Loucy (cell line): ENCODE measurements around the gene CDH4.

Experiments used
- H2AFZ ChIP-seq: fragments of 200-600 bp; sonication (generic); 2 replicates; pipeline ENCODE4 v1.6.0; 2016; ENCODE audit warnings: antibody characterized with exemption, mild to moderate bottlenecking, low read length, moderate library complexity
- H3F3A ChIP-seq: fragments of 200-600 bp; 2 replicates; pipeline ENCODE4 v1.6.0; 2016; ENCODE audit warnings: antibody characterized with exemption, low read depth, mild to moderate bottlenecking
- H3K27me3 ChIP-seq: fragments of 200-600 bp; sonication (generic); 2 replicates; pipeline ENCODE4 v1.6.1; 2014; ENCODE audit warnings: low read length, mild to moderate bottlenecking; ENCODE audit not compliant: insufficient read depth, poor library complexity, severe bottlenecking
- H3K36me3 ChIP-seq: fragments of 200-600 bp; sonication (generic); 2 replicates; pipeline ENCODE4 v1.6.1; 2016; ENCODE audit warnings: low read length; ENCODE audit not compliant: insufficient read depth
- H3K4me1 ChIP-seq: fragments of 200-600 bp; sonication (generic); 2 replicates; pipeline ENCODE4 v1.5.1; 2014; ENCODE audit warnings: low read length, mild to moderate bottlenecking; ENCODE audit not compliant: insufficient read depth, poor library complexity, severe bottlenecking
- H3K4me2 ChIP-seq: fragments of 200-600 bp; sonication (generic); 2 replicates; pipeline ENCODE4 v1.6.0; 2014; ENCODE audit warnings: antibody characterized with exemption, low read length, low read depth, mild to moderate bottlenecking; ENCODE audit not compliant: poor library complexity, severe bottlenecking
- H3K4me3 ChIP-seq: fragments of 200-600 bp; sonication (generic); 2 replicates; pipeline ENCODE4 v1.5.1; 2014; ENCODE audit warnings: low read length, mild to moderate bottlenecking, mixed read lengths; ENCODE audit not compliant: poor library complexity, severe bottlenecking
- H3K79me2 ChIP-seq: fragments of 200-600 bp; sonication (generic); 2 replicates; pipeline ENCODE4 v1.6.1; 2014; ENCODE audit warnings: low read length; ENCODE audit not compliant: insufficient read depth
- H3K9ac ChIP-seq: fragments of 200-600 bp; sonication (generic); 2 replicates; pipeline ENCODE4 v1.6.0; 2014; ENCODE audit warnings: mild to moderate bottlenecking, low read depth, low read length, moderate library complexity; ENCODE audit not compliant: poor library complexity, severe bottlenecking
- H3K9me2 ChIP-seq: fragments of 200-600 bp; sonication (generic); replicated peaks from 2 replicates; pipeline ENCODE4 v1.6.1; 2016; ENCODE audit warnings: low read depth, low read length, mixed read lengths
- H3K9me3 ChIP-seq: fragments of 200-600 bp; sonication (generic); 2 replicates; pipeline ENCODE4 v1.6.1; 2014; ENCODE audit warnings: mild to moderate bottlenecking, antibody characterized with exemption, low read length, low read depth; ENCODE audit not compliant: insufficient read depth
- H4K20me1 ChIP-seq: fragments of 200-600 bp; sonication (generic); 2 replicates; pipeline ENCODE4 v1.6.0; 2014; ENCODE audit warnings: antibody characterized with exemption, low read length, mild to moderate bottlenecking; ENCODE audit not compliant: insufficient read depth, poor library complexity, severe bottlenecking
- CTCF ChIP-seq: fragments of 200-600 bp; sonication (generic); conservative IDR thresholded peaks from 2 replicates; pipeline ENCODE4 v1.5.1; 2014; ENCODE audit warnings: mild to moderate bottlenecking, antibody characterized with exemption, low read length
- EZH2phosphoT487 ChIP-seq: fragments of 200-600 bp; IDR thresholded peaks from 2 replicates; pipeline ENCODE4 v1.6.1; 2018; ENCODE audit warnings: antibody characterized with exemption, mild to moderate bottlenecking, moderate library complexity, borderline replicate concordance

CDH4 gene

GRCh38 chr20:61765081-61765870 lies 513.2 kb downstream of the CDH4 start:
- Histone ChIP-seq H3K9me2 (no peaks in the 10 kb centered on the region), H3K4me3 (no peak overlapping the region), H3K79me2 (no peaks in the 10 kb centered on the region), H3K4me2 (no peak overlapping the region), H3K36me3 (peaks cover 12% of the 10 kb centered on the region; the same call in 1 of the 2 replicates), H3K9ac (no peak overlapping the region), H2AFZ (no peak overlapping the region), H3K4me1 (no peaks in the 10 kb centered on the region), H3F3A (no peaks in the 10 kb centered on the region), H3K9me3 (no peaks in the 10 kb centered on the region), H3K27me3 (no peaks in the 10 kb centered on the region), H4K20me1 (no peaks in the 10 kb centered on the region)
- TF ChIP-seq CTCF (no peak), EZH2phosphoT487 (no peak)

GRCh38 chr20:61765871-61766654 lies 514.0 kb downstream of the CDH4 start:
- peaks cover 12% of the 10 kb centered on the region; the same call in 1 of the 2 replicates for H3K36me3 ChIP-seq
- H3K9me2 ChIP-seq: no peaks in the 10 kb centered on the region
- H3K9ac ChIP-seq: no peak overlapping the region
- no peak overlapping the region for H3K4me2 ChIP-seq
- no peaks in the 10 kb centered on the region for H3K4me1 ChIP-seq
- H3K79me2 ChIP-seq: no peaks in the 10 kb centered on the region
- H3K9me3 ChIP-seq: no peaks in the 10 kb centered on the region
- H3K27me3 ChIP-seq: no peaks in the 10 kb centered on the region
- no peak overlapping the region for H2AFZ ChIP-seq
- no peaks in the 10 kb centered on the region for H4K20me1 ChIP-seq
- H3F3A ChIP-seq: no peaks in the 10 kb centered on the region
- TF ChIP-seq EZH2phosphoT487: no peak
- TF ChIP-seq CTCF: no peak
- H3K4me3 ChIP-seq: no peak overlapping the region

- TF ChIP-seq EZH2phosphoT487 (no peak), CTCF (no peak)
- no peaks in the 10 kb centered on the region for H3K27me3 ChIP-seq
- H3K4me2 ChIP-seq: no peak overlapping the region
- peaks cover 9% of the 10 kb centered on the region; the same call in 1 of the 2 replicates for H3K36me3 ChIP-seq
- H3K9me3 ChIP-seq: no peaks in the 10 kb centered on the region
- H3K79me2 ChIP-seq: no peaks in the 10 kb centered on the region
- H4K20me1 ChIP-seq: no peaks in the 10 kb centered on the region
- H2AFZ ChIP-seq: no peak overlapping the region
- H3F3A ChIP-seq: no peaks in the 10 kb centered on the region
- no peak overlapping the region for H3K9ac ChIP-seq
- H3K4me3 ChIP-seq: no peak overlapping the region
- H3K4me1 ChIP-seq: no peaks in the 10 kb centered on the region
- no peaks in the 10 kb centered on the region for H3K9me2 ChIP-seq
These were observed 515.0 kb downstream of the CDH4 start for GRCh38 chr20:61766921-61767610.
